NT2/D1 (cell line): ENCODE measurements around the gene CYP27C1.

ENCODE experiments used
- YY1 ChIP-seq: IDR thresholded peaks from 2 replicates; pipeline ENCODE4 v1.6.1; 2011; ENCODE audit not compliant: insufficient read length, insufficient read depth
- ZNF274 ChIP-seq: IDR thresholded peaks from 2 replicates; pipeline ENCODE4 v1.6.1; 2011; ENCODE audit warnings: mild to moderate bottlenecking, low read depth, low read length

DNA sequence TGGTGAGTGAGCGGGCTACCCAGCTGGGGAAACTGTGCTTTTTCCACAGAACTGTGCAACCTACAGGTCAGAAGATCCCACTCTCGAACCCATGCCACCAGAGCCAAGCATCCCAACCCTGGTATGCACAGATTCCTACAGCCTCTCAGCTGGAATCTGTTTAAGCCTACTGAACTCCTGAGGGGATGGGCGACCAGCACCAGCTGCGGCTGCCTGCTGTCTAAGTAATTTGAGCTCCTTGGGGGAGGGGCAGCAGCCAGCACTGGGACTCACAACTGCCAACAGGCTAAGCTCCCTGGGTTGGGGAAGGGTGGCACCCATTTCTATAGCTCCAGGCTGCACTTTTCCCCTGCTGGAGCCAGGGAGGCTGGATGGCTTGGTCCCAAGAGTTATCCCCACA, 11.8 kb downstream of the CYP27C1 start:
- no peak for TF ChIP-seq YY1
- no peak for TF ChIP-seq ZNF274
